IMR-90 (cell line): ENCODE results near the gene DNM3. TPM values are rescaled to one million over a fixed set of nuclear protein-coding genes. Genes with fewer than 3 reads are reported as not detected.

Experiments
- ATAC-seq: fragments of 200-7000 bp; cut with Tn5 transposase; 2 replicates; pipeline ENCODE4 v1.9.1; 2020; ENCODE audit warnings: low read depth, mild to moderate bottlenecking, moderate library complexity
- BruUV-seq: library from RNA; stranded (reverse); fragments of 400-500 nt; replicated peaks from 2 replicates; lab custom pipeline; 2021; lab: Mats Ljungman, UMichigan
- CTCF ChIA-PET: fragments of 300-600 bp; formaldehyde crosslinking; extraction: SDS; loops from one replicate; lab custom pipeline; 2021; ENCODE audit warnings: antibody characterized with exemption; lab: Yijun Ruan, JAX
- POLR2A ChIA-PET: fragments of 300-600 bp; sonication (Branson Sonifier 250); formaldehyde crosslinking; loops from one replicate; lab custom pipeline; 2022; ENCODE audit warnings: antibody characterized with exemption; ENCODE audit not compliant: unreplicated experiment; lab: Charles Lee
- DNase-seq: peaks from one replicate; pipeline ENCODE4 v3.0.0; 2013
- H2AFZ ChIP-seq: replicated peaks from 2 replicates; pipeline ENCODE3; 2013; ENCODE audit warnings: low read length, mild to moderate bottlenecking; ENCODE audit not compliant: poor library complexity
- H2AK5ac ChIP-seq: 2 replicates; pipeline ENCODE4 v1.6.1; 2013; ENCODE audit warnings: low read depth, low read length, inconsistent platforms
- H2AK9ac ChIP-seq: replicated peaks from 2 replicates; pipeline ENCODE3; 2013; ENCODE audit warnings: mild to moderate bottlenecking, low read depth, low read length, moderate library complexity; ENCODE audit not compliant: poor library complexity
- H2BK120ac ChIP-seq: 2 replicates; pipeline ENCODE4 v1.6.1; 2013; ENCODE audit warnings: low read depth, low read length, inconsistent platforms
- H2BK15ac ChIP-seq: 3 replicates; pipeline ENCODE4 v1.6.1; 2013; ENCODE audit warnings: low read depth, low read length, inconsistent platforms
- H2BK20ac ChIP-seq: 2 replicates; pipeline ENCODE4 v1.6.1; 2013; ENCODE audit warnings: low read depth, mild to moderate bottlenecking, inconsistent platforms, low read length, moderate library complexity
- H2BK5ac ChIP-seq: 2 replicates; pipeline ENCODE4 v1.6.1; 2013; ENCODE audit warnings: mild to moderate bottlenecking, low read depth, low read length, inconsistent platforms; ENCODE audit not compliant: poor library complexity, severe bottlenecking
- H3K14ac ChIP-seq: replicated peaks from 2 replicates; pipeline ENCODE4 v1.6.1; 2013; ENCODE audit warnings: low read depth, low read length, inconsistent platforms
- H3K18ac ChIP-seq: 2 replicates; pipeline ENCODE4 v1.6.1; 2013; ENCODE audit warnings: low read depth, low read length, control low read depth
- H3K23ac ChIP-seq: 2 replicates; pipeline ENCODE4 v1.6.1; 2013; ENCODE audit warnings: low read depth, low read length, inconsistent platforms
- H3K27ac ChIP-seq: 2 replicates; pipeline ENCODE4 v1.5.1; 2013; ENCODE audit warnings: mild to moderate bottlenecking, control low read depth, low read length; ENCODE audit not compliant: insufficient read depth
- H3K27me3 ChIP-seq: 2 replicates; pipeline ENCODE4 v1.6.1; 2013; ENCODE audit warnings: low read length; ENCODE audit not compliant: control insufficient read depth, insufficient read depth
- H3K36me3 ChIP-seq: 2 replicates; pipeline ENCODE4 v1.6.1; 2013; ENCODE audit warnings: low read length, mixed read lengths; ENCODE audit not compliant: control insufficient read depth, insufficient read depth
- H3K4ac ChIP-seq: 2 replicates; pipeline ENCODE4 v1.6.1; 2013; ENCODE audit warnings: low read depth, low read length, inconsistent platforms
- H3K4me1 ChIP-seq: 2 replicates; pipeline ENCODE4 v1.6.1; 2013; ENCODE audit warnings: low read length, mixed read lengths; ENCODE audit not compliant: control insufficient read depth, insufficient read depth
- H3K4me2 ChIP-seq: 2 replicates; pipeline ENCODE4 v1.6.1; 2013; ENCODE audit warnings: low read depth, mild to moderate bottlenecking, control low read depth, low read length, moderate library complexity
- H3K4me3 ChIP-seq: 2 replicates; pipeline ENCODE4 v1.5.1; 2013; ENCODE audit warnings: low read depth, mild to moderate bottlenecking, control low read depth, low read length, moderate library complexity; ENCODE audit not compliant: insufficient read depth
- H3K56ac ChIP-seq: 2 replicates; pipeline ENCODE4 v1.6.1; 2013; ENCODE audit warnings: low read length, inconsistent platforms; ENCODE audit not compliant: insufficient read depth; ENCODE audit errors: extremely low read depth
- H3K79me1 ChIP-seq, 2 experiments: 2 replicates each; pipeline ENCODE4 v1.6.1; 2013; ENCODE audit warnings: low read length in 2 of 2, inconsistent platforms in 1 of 2, low read depth in 1 of 2
- H3K9ac ChIP-seq: 2 replicates; pipeline ENCODE4 v1.6.1; 2013; ENCODE audit warnings: low read depth, low read length, control low read depth
- H3K9me1 ChIP-seq: 2 replicates; pipeline ENCODE4 v1.6.1; 2013; ENCODE audit warnings: low read length, inconsistent platforms; ENCODE audit not compliant: insufficient read depth
- H3K9me3 ChIP-seq: 2 replicates; pipeline ENCODE4 v1.6.1; 2013; ENCODE audit warnings: low read length; ENCODE audit not compliant: control insufficient read depth, insufficient read depth
- H4K20me1 ChIP-seq: 2 replicates; pipeline ENCODE4 v1.6.1; 2013; ENCODE audit warnings: low read length, inconsistent platforms; ENCODE audit not compliant: insufficient read depth
- H4K5ac ChIP-seq: 2 replicates; pipeline ENCODE4 v1.6.1; 2013; ENCODE audit warnings: mild to moderate bottlenecking, low read depth, low read length, control low read depth
- H4K8ac ChIP-seq, 2 experiments: 2 replicates each; pipeline ENCODE4 v1.6.1; 2013; ENCODE audit warnings: low read depth in 2 of 2, low read length in 2 of 2, control low read depth in 1 of 2, inconsistent platforms in 1 of 2
- H4K91ac ChIP-seq: 2 replicates; pipeline ENCODE4 v1.6.1; 2013; ENCODE audit warnings: low read depth, low read length, inconsistent platforms; ENCODE audit not compliant: insufficient read depth
- BHLHE40 ChIP-seq: fragments of 150-350 bp; IDR thresholded peaks from 2 replicates; pipeline ENCODE4 v1.6.1; 2016; ENCODE audit warnings: mild to moderate bottlenecking, low read depth, low read length
- CEBPB ChIP-seq: IDR thresholded peaks from 2 replicates; pipeline ENCODE4 v1.6.1; 2012; ENCODE audit warnings: low read depth, low read length, improper control_type of control experiment
- CHD1 ChIP-seq: IDR thresholded peaks from 2 replicates; pipeline ENCODE4 v1.6.1; 2012; ENCODE audit warnings: low read depth, low read length, improper control_type of control experiment
- MAFK ChIP-seq: IDR thresholded peaks from 2 replicates; pipeline ENCODE4 v1.6.1; 2012; ENCODE audit warnings: low read depth, low read length, improper control_type of control experiment
- POLR2A ChIP-seq: IDR thresholded peaks from 2 replicates; pipeline ENCODE4 v1.6.1; 2012; ENCODE audit warnings: mild to moderate bottlenecking, low read depth, low read length
- RAD21 ChIP-seq: IDR thresholded peaks from 2 replicates; pipeline ENCODE4 v1.6.1; 2012; ENCODE audit warnings: low read length, improper control_type of control experiment
- SMC3 ChIP-seq: fragments of 150-350 bp; IDR thresholded peaks from 2 replicates; pipeline ENCODE4 v1.6.1; 2016; ENCODE audit warnings: low read depth, mild to moderate bottlenecking, antibody characterized with exemption, low read length, moderate library complexity
- USF2 ChIP-seq: fragments of 150-350 bp; IDR thresholded peaks from 2 replicates; pipeline ENCODE4 v1.6.1; 2017; ENCODE audit warnings: mild to moderate bottlenecking, antibody characterized with exemption, low read length, low read depth
- WGBS, 2 experiments: methylation state at CpG; one replicate each; pipeline versions ENCODE4 v1.1.5 to v1.1.7; 2013; ENCODE audit warnings: missing lambda C conversion rate in 2 of 2; ENCODE audit not compliant: insufficient read length in 1 of 2; ENCODE audit errors: extremely low coverage in 2 of 2; 5-methylcytosine and 5-hydroxymethylcytosine counted together
- dilution Hi-C: fragments of 300-500 bp; cut with HindIII; formaldehyde crosslinking; loops from one replicate; pipeline ENCODE4 v1.14.3; 2018; ENCODE audit warnings: low sequenced_read_pairs; ENCODE audit not compliant: unreplicated experiment
- in situ Hi-C: fragments of 300-500 bp; cut with MboI; formaldehyde crosslinking; loops from 3 replicates; pipeline ENCODE4 v1.14.3; 2019; ENCODE audit warnings: low sequenced_read_pairs, inconsistent platforms, mixed read lengths
- intact Hi-C: fragments of 100-400 bp; cut with micrococcal nuclease; formaldehyde crosslinking; loops from 2 replicates; pipeline ENCODE4 v1.10.0; 2022
- polyA plus RNA-seq, 3 experiments: library from polyadenylated mRNA; depleted of rRNA; stranded (reverse); fragments of >200 nt; gene quantifications; 2 replicates each; pipeline ENCODE4 v1.2.3, GENCODE V29; 2012; ENCODE audit warnings: low replicate concordance in 1 of 3
- total RNA-seq: library from RNA; depleted of rRNA; stranded (reverse); fragments of >200 nt; gene quantifications from 2 replicates; pipeline ENCODE4 v1.2.3, GENCODE V29; 2012
- TF ChIP-seq, protein P1 (sequence below): conservative IDR thresholded peaks from 2 replicates; pipeline ENCODE4 v1.5.1; 2012; ENCODE audit warnings: mild to moderate bottlenecking, low read depth, low read length, improper control_type of control experiment
- TF ChIP-seq, protein P2 (sequence below): fragments of 150-350 bp; IDR thresholded peaks from 2 replicates; pipeline ENCODE4 v1.6.1; 2016; ENCODE audit warnings: low read depth, mild to moderate bottlenecking, low read length, moderate library complexity, borderline replicate concordance

Gene DNM3
- total and polyA plus RNA-seq, 2 of the 4 experiments (the other 2 are of a cell fraction) = 0.36 TPM

DNA sequence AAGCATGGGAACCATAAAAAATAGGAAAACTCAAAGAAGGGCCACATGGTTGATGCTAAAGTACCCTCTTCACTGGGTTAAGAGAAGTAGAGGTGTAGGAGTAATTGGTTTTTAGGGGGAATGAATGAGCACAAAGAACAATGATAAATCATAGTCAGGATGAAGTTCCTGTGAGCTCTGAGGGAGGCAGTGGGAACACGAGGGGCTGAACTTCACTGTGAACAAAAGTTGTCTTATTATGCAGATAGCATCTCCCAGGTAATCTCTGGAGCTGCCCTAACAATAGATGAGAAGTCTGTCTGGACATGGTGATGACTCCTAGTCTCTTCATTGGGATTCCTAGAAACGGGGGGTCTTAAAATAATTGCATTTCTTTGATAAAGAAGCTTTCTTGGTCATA lies 127.9 kb downstream of the DNM3 start:
- intact Hi-C loops = no loop called here
- Histone ChIP-seq H3K23ac (no peak overlapping the region), H3K4ac (no peak overlapping the region), H3K9me1 (no peaks in the 10 kb centered on the region; the same call in 1 of the 2 replicates), H4K8ac (no peak overlapping the region), H2AFZ (no peak overlapping the region), H3K18ac (no peak overlapping the region), H2AK5ac (no peak overlapping the region), H3K36me3 (no peaks in the 10 kb centered on the region), H2AK9ac (no peak overlapping the region), H2BK20ac (no peak overlapping the region), H3K9me3 (no peaks in the 10 kb centered on the region), H4K5ac (no peak overlapping the region), H3K4me1 (0 out of 2 replicates have a peak, but pooled peaks cover 2% of the 10 kb centered on the region), H4K91ac (no peak overlapping the region), H3K4me3 (no peak overlapping the region), H2BK120ac (no peak overlapping the region), H2BK15ac (no peak overlapping the region), H3K79me1 (no peaks in the 10 kb centered on the region), H3K4me2 (no peak overlapping the region), H2BK5ac (no peak overlapping the region), H4K20me1 (no peaks in the 10 kb centered on the region), H3K14ac (no peak overlapping the region), H3K56ac (no peak overlapping the region), H3K9ac (no peak overlapping the region), H3K27me3 (no peaks in the 10 kb centered on the region), H3K27ac (no peak overlapping the region)
- TF ChIP-seq MAFK (no peak), USF2 (no peak), CEBPB (no peak), CHD1 (no peak), SMC3 (no peak), BHLHE40 (no peak), RAD21 (no peak), POLR2A (no peak)
- TF ChIP-seq, protein P1, sequence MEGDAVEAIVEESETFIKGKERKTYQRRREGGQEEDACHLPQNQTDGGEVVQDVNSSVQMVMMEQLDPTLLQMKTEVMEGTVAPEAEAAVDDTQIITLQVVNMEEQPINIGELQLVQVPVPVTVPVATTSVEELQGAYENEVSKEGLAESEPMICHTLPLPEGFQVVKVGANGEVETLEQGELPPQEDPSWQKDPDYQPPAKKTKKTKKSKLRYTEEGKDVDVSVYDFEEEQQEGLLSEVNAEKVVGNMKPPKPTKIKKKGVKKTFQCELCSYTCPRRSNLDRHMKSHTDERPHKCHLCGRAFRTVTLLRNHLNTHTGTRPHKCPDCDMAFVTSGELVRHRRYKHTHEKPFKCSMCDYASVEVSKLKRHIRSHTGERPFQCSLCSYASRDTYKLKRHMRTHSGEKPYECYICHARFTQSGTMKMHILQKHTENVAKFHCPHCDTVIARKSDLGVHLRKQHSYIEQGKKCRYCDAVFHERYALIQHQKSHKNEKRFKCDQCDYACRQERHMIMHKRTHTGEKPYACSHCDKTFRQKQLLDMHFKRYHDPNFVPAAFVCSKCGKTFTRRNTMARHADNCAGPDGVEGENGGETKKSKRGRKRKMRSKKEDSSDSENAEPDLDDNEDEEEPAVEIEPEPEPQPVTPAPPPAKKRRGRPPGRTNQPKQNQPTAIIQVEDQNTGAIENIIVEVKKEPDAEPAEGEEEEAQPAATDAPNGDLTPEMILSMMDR = no peak
- TF ChIP-seq, protein P2, sequence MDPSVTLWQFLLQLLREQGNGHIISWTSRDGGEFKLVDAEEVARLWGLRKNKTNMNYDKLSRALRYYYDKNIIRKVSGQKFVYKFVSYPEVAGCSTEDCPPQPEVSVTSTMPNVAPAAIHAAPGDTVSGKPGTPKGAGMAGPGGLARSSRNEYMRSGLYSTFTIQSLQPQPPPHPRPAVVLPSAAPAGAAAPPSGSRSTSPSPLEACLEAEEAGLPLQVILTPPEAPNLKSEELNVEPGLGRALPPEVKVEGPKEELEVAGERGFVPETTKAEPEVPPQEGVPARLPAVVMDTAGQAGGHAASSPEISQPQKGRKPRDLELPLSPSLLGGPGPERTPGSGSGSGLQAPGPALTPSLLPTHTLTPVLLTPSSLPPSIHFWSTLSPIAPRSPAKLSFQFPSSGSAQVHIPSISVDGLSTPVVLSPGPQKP = no peak
- DNase-seq (no peak), ATAC-seq (no peak)
- CTCF ChIA-PET = interaction anchor here (1.2 to 1.7 kb wide), 2 partner anchors 8 to 167 kb away, joined by 3 to 4 read pairs; no protein-coding TSS in a partner anchor
- WGBS, 2 experiments = 33% methylated on average over 1 of the region's 2 CpGs; no CpG with 5 or more reads in 1 of the 2 experiments
- in situ Hi-C loops = no loop called here
- BruUV-seq = no TSS peak
- POLR2A ChIA-PET = no interaction called here
- dilution Hi-C loops = no loop called here
